T-helper 2 cell treated with Interferon-gamma antibody and Interleukin-4, amounts not matched to agents 5 μg/mL and 100 μg/mL, for 36 hours (primary cell): Measurements from ENCODE around the gene NOS1AP.
A peak's percentile ranks its signal among the peaks of the same experiment; 100 is the strongest.

Source experiments
- DNase-seq: peaks from one replicate; pipeline ENCODE4 v3.0.0; 2021; ENCODE audit warnings: low spot score
- H3K27ac Mint-ChIP-seq: one replicate; pipeline ENCODE4 v1.8.0; 2021; ENCODE audit warnings: mild to moderate bottlenecking, mixed read lengths
- H3K27me3 Mint-ChIP-seq: one replicate; pipeline ENCODE4 v1.8.0; 2021; ENCODE audit warnings: low read depth, mixed read lengths
- H3K36me3 Mint-ChIP-seq: one replicate; pipeline ENCODE4 v1.8.0; 2021; ENCODE audit warnings: low read depth, mixed read lengths
- H3K4me1 Mint-ChIP-seq: one replicate; pipeline ENCODE4 v1.8.0; 2021; ENCODE audit warnings: low read depth, mixed read lengths
- H3K4me3 Mint-ChIP-seq: one replicate; pipeline ENCODE4 v1.8.0; 2022; ENCODE audit warnings: mild to moderate bottlenecking, moderate library complexity, mixed read lengths
- H3K9me3 Mint-ChIP-seq: one replicate; pipeline ENCODE4 v1.8.0; 2021; ENCODE audit warnings: mixed read lengths

The NOS1AP gene

GRCh38 chr1:162142968-162143367, 73.5 kb downstream of the NOS1AP start:
- Mint-ChIP-seq H3K36me3 (no peaks in the 10 kb centered on the region), H3K27me3 (peaks cover 16% of the 10 kb centered on the region), H3K27ac (no peak overlapping the region), H3K4me1 (no peaks in the 10 kb centered on the region), H3K9me3 (no peaks in the 10 kb centered on the region), H3K4me3 (no peak overlapping the region)
- DNase-seq: no peak

GRCh38 chr1:162144268-162144667, 74.8 kb downstream of the NOS1AP start:
- no peak for DNase-seq
- no peak overlapping the region for H3K4me3 Mint-ChIP-seq
- no peaks in the 10 kb centered on the region for H3K9me3 Mint-ChIP-seq
- H3K4me1 Mint-ChIP-seq: no peaks in the 10 kb centered on the region
- H3K36me3 Mint-ChIP-seq: no peaks in the 10 kb centered on the region
- no peak overlapping the region for H3K27ac Mint-ChIP-seq
- peaks cover 18% of the 10 kb centered on the region for H3K27me3 Mint-ChIP-seq

DNA sequence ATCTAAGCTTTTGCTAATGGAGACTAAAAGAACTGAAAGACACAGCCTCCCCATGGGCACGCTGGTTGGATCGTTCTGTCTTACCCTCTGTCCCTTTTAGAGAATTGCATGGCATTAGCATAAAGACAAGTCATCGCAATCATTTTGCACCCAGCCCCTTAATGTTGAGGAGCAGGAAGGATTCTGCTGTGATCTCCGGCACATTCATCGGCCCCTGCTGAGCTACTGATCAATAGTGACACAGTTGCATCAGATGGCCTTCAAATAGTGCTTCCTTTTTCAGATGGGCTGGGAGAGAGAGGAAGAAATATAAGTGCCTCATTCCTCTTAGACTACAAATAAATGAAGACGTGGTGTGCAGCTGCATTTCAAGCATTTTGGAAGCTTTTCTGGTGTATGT, 75.4 kb downstream of the NOS1AP start:
- no peak overlapping the region for H3K4me3 Mint-ChIP-seq
- no peak overlapping the region for H3K27ac Mint-ChIP-seq
- H3K4me1 Mint-ChIP-seq: no peaks in the 10 kb centered on the region
- H3K27me3 Mint-ChIP-seq: peaks cover 18% of the 10 kb centered on the region
- no peaks in the 10 kb centered on the region for H3K36me3 Mint-ChIP-seq
- no peak for DNase-seq
- no peaks in the 10 kb centered on the region for H3K9me3 Mint-ChIP-seq

DNA sequence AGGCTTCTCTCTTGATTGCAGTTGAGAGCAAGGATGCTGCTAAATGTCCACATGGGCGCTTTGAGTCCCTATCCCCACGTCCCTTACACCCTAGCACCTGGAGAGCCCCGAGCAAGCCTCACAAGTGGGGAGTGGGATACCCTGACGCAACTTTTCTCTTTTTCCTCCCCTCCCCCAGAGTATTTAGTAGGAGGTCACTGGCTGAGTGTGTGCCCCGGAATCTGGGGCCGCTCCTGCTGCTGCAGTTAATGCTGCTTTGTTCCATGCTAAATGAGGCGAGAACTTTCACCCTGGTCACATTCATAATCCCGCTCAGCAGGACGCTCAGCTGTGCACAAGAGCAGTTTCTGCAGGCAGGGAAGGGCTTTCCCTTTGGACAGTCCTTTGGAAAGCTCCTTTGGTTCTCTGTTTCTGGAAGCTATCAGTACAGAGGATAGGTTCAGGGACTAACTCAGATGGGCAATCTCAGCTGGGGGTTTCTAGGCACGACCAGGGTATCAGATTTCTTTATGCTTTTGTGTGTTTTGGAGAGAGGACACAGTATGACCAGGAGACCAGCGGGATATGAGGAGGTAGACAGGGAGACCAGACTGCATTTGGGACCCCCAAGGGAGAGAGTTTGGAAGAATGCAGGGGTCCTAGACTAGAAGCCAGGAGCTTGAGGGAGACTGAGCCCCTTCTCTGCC, 75.9 kb downstream of the NOS1AP start:
- no peak for DNase-seq
- Mint-ChIP-seq H3K36me3 (no peaks in the 10 kb centered on the region), H3K4me3 (no peak overlapping the region), H3K27me3 (peaks cover 21% of the 10 kb centered on the region), H3K4me1 (no peaks in the 10 kb centered on the region), H3K9me3 (peaks cover 4% of the 10 kb centered on the region), H3K27ac (no peak overlapping the region)

DNA sequence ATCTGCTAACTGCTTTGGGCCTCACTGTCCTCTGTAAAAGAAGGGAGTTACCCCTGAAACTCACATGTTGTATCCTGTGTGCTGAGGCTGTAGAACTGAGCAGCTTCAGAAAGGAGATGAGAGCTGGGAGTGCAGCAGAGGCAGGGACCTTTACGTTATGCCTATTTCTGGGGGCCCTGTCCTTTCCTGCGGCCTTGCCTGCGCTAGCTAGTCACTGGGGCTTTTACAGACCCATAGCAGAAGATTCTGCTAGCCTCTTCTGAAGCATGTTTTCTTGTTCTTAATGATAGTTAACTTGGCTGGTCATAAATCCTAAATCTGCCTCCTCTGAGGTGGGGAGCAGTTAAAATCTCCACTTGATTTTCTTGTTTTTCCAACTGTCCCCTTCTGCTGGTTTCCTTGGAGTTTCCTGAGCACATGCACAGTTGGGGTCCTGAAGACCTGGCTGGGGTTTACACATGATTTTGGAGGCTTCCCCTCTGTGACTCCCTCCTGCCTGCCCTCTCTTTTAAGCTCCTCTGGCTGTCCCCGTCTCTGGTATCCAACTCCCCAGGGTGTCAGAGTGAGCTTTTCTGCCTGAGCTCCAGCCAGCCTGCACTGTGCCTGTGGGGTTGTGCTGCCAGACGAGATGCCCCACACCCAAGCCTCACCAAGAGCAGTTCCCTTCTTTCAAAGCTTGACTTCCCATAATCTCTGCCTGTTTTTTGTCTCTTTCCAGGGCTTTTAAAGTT, 76.6 kb downstream of the NOS1AP start:
- Mint-ChIP-seq H3K27ac (no peak overlapping the region), H3K27me3 (peaks cover 27% of the 10 kb centered on the region), H3K36me3 (no peaks in the 10 kb centered on the region), H3K9me3 (peaks cover 4% of the 10 kb centered on the region), H3K4me1 (no peaks in the 10 kb centered on the region), H3K4me3 (no peak overlapping the region)
- DNase-seq: no peak

GRCh38 chr1:162147760-162148159, 78.3 kb downstream of the NOS1AP start:
- Mint-ChIP-seq H3K4me1 (peaks cover 5% of the 10 kb centered on the region), H3K27ac (no peak overlapping the region), H3K9me3 (peaks cover 4% of the 10 kb centered on the region), H3K4me3 (no peak overlapping the region), H3K27me3 (peaks cover 22% of the 10 kb centered on the region), H3K36me3 (no peaks in the 10 kb centered on the region)
- no peak for DNase-seq

GRCh38 chr1:162150112-162150511, 80.6 kb downstream of the NOS1AP start:
- H3K27me3 Mint-ChIP-seq: peaks cover 24% of the 10 kb centered on the region
- H3K4me1 Mint-ChIP-seq: peaks cover 5% of the 10 kb centered on the region
- H3K27ac Mint-ChIP-seq: no peak overlapping the region
- H3K4me3 Mint-ChIP-seq: no peak overlapping the region
- H3K9me3 Mint-ChIP-seq: peaks cover 4% of the 10 kb centered on the region
- no peak for DNase-seq
- no peaks in the 10 kb centered on the region for H3K36me3 Mint-ChIP-seq

- Mint-ChIP-seq H3K9me3 (peaks cover 4% of the 10 kb centered on the region), H3K27ac (no peak overlapping the region), H3K4me1 (peaks cover 5% of the 10 kb centered on the region), H3K4me3 (no peak overlapping the region), H3K36me3 (no peaks in the 10 kb centered on the region), H3K27me3 (peaks cover 33% of the 10 kb centered on the region)
- DNase-seq: peak; percentile 48
These were observed 82.7 kb downstream of the NOS1AP start for GRCh38 chr1:162151900-162152829.

DNA sequence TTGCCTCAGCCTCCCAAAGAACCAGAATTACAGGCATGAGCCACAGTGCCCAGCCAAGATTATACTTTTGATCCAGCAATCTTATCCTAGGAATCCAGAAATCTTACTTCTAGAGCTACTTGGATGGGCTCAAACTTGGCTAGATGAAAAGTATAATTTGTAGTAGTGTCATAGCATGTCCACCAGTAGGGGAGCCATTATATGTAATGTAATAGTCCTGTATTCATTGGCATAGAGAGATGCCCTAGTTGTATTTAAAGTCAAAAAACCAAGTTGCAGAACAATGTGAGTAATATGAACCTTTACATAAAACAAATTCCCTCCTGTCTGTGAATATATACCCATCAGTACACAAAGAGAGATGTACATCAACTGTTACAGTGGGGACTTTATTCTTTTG, 83.9 kb downstream of the NOS1AP start:
- H3K9me3 Mint-ChIP-seq: peaks cover 4% of the 10 kb centered on the region
- DNase-seq: no peak
- no peak overlapping the region for H3K4me3 Mint-ChIP-seq
- no peaks in the 10 kb centered on the region for H3K36me3 Mint-ChIP-seq
- no peak overlapping the region for H3K27ac Mint-ChIP-seq
- peaks cover 35% of the 10 kb centered on the region for H3K27me3 Mint-ChIP-seq
- peaks cover 5% of the 10 kb centered on the region for H3K4me1 Mint-ChIP-seq

GRCh38 chr1:162157469-162157868, 88.0 kb downstream of the NOS1AP start:
- Mint-ChIP-seq H3K36me3 (no peaks in the 10 kb centered on the region), H3K9me3 (no peaks in the 10 kb centered on the region), H3K4me1 (peaks cover under 1% of the 10 kb centered on the region), H3K27me3 (peaks cover 15% of the 10 kb centered on the region), H3K27ac (no peak overlapping the region), H3K4me3 (no peak overlapping the region)
- no peak for DNase-seq

- H3K4me1 Mint-ChIP-seq: no peaks in the 10 kb centered on the region
- peaks cover 25% of the 10 kb centered on the region for H3K27me3 Mint-ChIP-seq
- H3K27ac Mint-ChIP-seq: no peak overlapping the region
- H3K36me3 Mint-ChIP-seq: no peaks in the 10 kb centered on the region
- DNase-seq: no peak
- H3K4me3 Mint-ChIP-seq: no peak overlapping the region
- no peaks in the 10 kb centered on the region for H3K9me3 Mint-ChIP-seq
These were observed 89.3 kb downstream of the NOS1AP start for GRCh38 chr1:162158624-162159271.

- no peaks in the 10 kb centered on the region for H3K9me3 Mint-ChIP-seq
- no peak for DNase-seq
- no peaks in the 10 kb centered on the region for H3K4me1 Mint-ChIP-seq
- H3K27ac Mint-ChIP-seq: no peak overlapping the region
- H3K27me3 Mint-ChIP-seq: peaks cover 25% of the 10 kb centered on the region
- no peak overlapping the region for H3K4me3 Mint-ChIP-seq
- no peaks in the 10 kb centered on the region for H3K36me3 Mint-ChIP-seq
These were observed 90.0 kb downstream of the NOS1AP start for GRCh38 chr1:162159515-162159914.

DNA sequence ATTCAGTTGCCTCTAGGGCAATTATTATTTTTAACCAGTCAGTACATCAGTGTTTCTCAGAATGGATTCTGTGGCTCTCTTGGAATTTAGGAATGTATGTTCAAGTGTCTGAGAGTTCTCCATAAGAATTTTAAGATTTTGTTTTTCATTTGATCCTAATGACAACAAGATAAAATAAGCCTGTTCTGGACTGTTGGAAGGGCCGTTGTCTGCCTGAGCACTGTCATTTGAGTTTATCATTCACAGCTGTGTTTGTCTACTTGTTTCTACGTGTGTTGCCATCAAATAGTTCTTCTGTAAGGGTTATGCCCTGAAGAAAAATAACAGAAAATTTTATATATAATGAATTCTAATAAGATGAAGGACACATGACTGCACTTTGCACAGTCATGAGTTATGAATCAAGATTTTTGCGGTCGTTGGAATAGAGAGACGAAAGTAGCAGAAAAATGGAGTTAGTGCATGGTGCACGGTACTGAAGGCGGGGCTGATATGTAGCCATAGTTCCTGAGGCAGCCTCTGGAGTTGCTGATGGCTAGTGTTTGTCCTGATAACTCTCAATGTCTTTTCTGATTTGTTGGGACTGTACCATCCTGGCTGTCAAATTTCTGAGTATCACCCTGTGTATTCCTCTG, 92.5 kb downstream of the NOS1AP start:
- no peak overlapping the region for H3K4me3 Mint-ChIP-seq
- H3K9me3 Mint-ChIP-seq: no peaks in the 10 kb centered on the region
- H3K27ac Mint-ChIP-seq: no peak overlapping the region
- no peak for DNase-seq
- H3K27me3 Mint-ChIP-seq: peaks cover 18% of the 10 kb centered on the region
- no peaks in the 10 kb centered on the region for H3K36me3 Mint-ChIP-seq
- no peaks in the 10 kb centered on the region for H3K4me1 Mint-ChIP-seq
